HEK293 (cell line): Measurements from ENCODE around the gene DYTN.

Experiments
- CTCF ChIP-seq: fragments of 450-650 bp; formaldehyde crosslinking; IDR thresholded peaks from 2 replicates; pipeline ENCODE4 v1.5.1; 2016; ENCODE audit warnings: missing biosample characterization, missing genetic modification characterization
- KLF17 ChIP-seq: fragments of 450-650 bp; formaldehyde crosslinking; IDR thresholded peaks from 2 replicates; pipeline ENCODE4 v1.5.1; 2016; ENCODE audit warnings: missing biosample characterization, missing genetic modification characterization
- RBAK ChIP-seq: fragments of 450-650 bp; formaldehyde crosslinking; IDR thresholded peaks from 2 replicates; pipeline ENCODE4 v1.5.1; 2016; ENCODE audit warnings: missing biosample characterization, missing genetic modification characterization
- TCF7L2 ChIP-seq: IDR thresholded peaks from 2 replicates; pipeline ENCODE4 v1.6.1; 2011; ENCODE audit warnings: low read depth, mild to moderate bottlenecking, inconsistent platforms, low read length, moderate library complexity, borderline replicate concordance
- YY1 ChIP-seq: fragments of 450-650 bp; formaldehyde crosslinking; IDR thresholded peaks from 2 replicates; pipeline ENCODE4 v1.5.1; 2018; ENCODE audit warnings: missing biosample characterization, missing genetic modification characterization
- ZBTB10 ChIP-seq: fragments of 450-650 bp; formaldehyde crosslinking; IDR thresholded peaks from 2 replicates; pipeline ENCODE4 v1.5.1; 2016; ENCODE audit warnings: missing biosample characterization, missing genetic modification characterization
- ZBTB7A ChIP-seq: fragments of 450-650 bp; formaldehyde crosslinking; IDR thresholded peaks from 2 replicates; pipeline ENCODE4 v1.5.1; 2016; ENCODE audit warnings: low read depth, missing biosample characterization, missing genetic modification characterization
- ZFP69B ChIP-seq: fragments of 450-650 bp; formaldehyde crosslinking; IDR thresholded peaks from 2 replicates; pipeline ENCODE4 v1.5.1; 2016; ENCODE audit warnings: missing biosample characterization, missing genetic modification characterization
- ZNF423 ChIP-seq: fragments of 450-650 bp; formaldehyde crosslinking; IDR thresholded peaks from 2 replicates; pipeline ENCODE4 v1.5.1; 2016; ENCODE audit warnings: missing biosample characterization, missing genetic modification characterization

GRCh38 chr2:206614811-206615210, 103.4 kb downstream of the DYTN start:
- TF ChIP-seq KLF17 (tag by site-specific recombination) (no peak), RBAK (tag by site-specific recombination) (no peak), ZFP69B (no peak), ZBTB7A (tag by site-specific recombination) (no peak), CTCF (tag by site-specific recombination) (no peak), ZNF423 (tag by site-specific recombination) (no peak), ZBTB10 (tag by site-specific recombination) (no peak), YY1 (no peak), TCF7L2 (no peak)
